ENCODE results near the gene RGS6. TPM values are rescaled to one million over a fixed set of nuclear protein-coding genes. Genes with fewer than 3 reads are reported as not detected.
A peak's percentile ranks its signal among the peaks of the same experiment; 100 is the strongest.

The RGS6 gene
- total RNA-seq, 1 experiment from 2014 or later = not detected

- no peak for DNase-seq (ENCODE audit: low read depth)
Observed at GRCh38 chr14:72075649-72076334, 143.6 kb downstream of the RGS6 start.

- no peak for DNase-seq (ENCODE audit: low read depth)
Observed at GRCh38 chr14:72081137-72081536, 148.9 kb downstream of the RGS6 start.

- no peak for DNase-seq (ENCODE audit: low read depth)
Observed at GRCh38 chr14:72084935-72085334, 152.7 kb downstream of the RGS6 start.

GRCh38 chr14:72089625-72090024 is 157.4 kb downstream of the RGS6 start:
- no peak for DNase-seq (ENCODE audit: low read depth)

GRCh38 chr14:72094844-72095582 is 162.8 kb downstream of the RGS6 start:
- no peak for DNase-seq (ENCODE audit: low read depth)

- DNase-seq (ENCODE audit: low read depth) = no peak
Observed at GRCh38 chr14:72097173-72097783, 165.0 kb downstream of the RGS6 start.

- DNase-seq (ENCODE audit: low read depth) = no peak
Observed at GRCh38 chr14:72098210-72098609, 166.0 kb downstream of the RGS6 start.

- no peak for DNase-seq (ENCODE audit: low read depth)
Observed at GRCh38 chr14:72099566-72099965, 167.3 kb downstream of the RGS6 start.

- DNase-seq (ENCODE audit: low read depth) = peak; percentile 1
Observed at GRCh38 chr14:72104011-72104613, 171.9 kb downstream of the RGS6 start.

GRCh38 chr14:72111911-72112310 is 179.7 kb downstream of the RGS6 start:
- no peak for DNase-seq (ENCODE audit: low read depth)

- no peak for DNase-seq (ENCODE audit: low read depth)
Observed at GRCh38 chr14:72118841-72119240, 186.6 kb downstream of the RGS6 start.

- DNase-seq (ENCODE audit: low read depth) = no peak
Observed at GRCh38 chr14:72120315-72120714, 188.1 kb downstream of the RGS6 start.

GRCh38 chr14:72123755-72124154 is 191.5 kb downstream of the RGS6 start:
- DNase-seq (ENCODE audit: low read depth) = no peak

- no peak for DNase-seq (ENCODE audit: low read depth)
Observed at GRCh38 chr14:72124171-72124570, 191.9 kb downstream of the RGS6 start.

GRCh38 chr14:72126091-72126490 is 193.9 kb downstream of the RGS6 start:
- no peak for DNase-seq (ENCODE audit: low read depth)

- DNase-seq (ENCODE audit: low read depth) = no peak
Observed at GRCh38 chr14:72126561-72126960, 194.3 kb downstream of the RGS6 start.

- DNase-seq (ENCODE audit: low read depth) = no peak
Observed at GRCh38 chr14:72128629-72129028, 196.4 kb downstream of the RGS6 start.

GRCh38 chr14:72129291-72129690 is 197.1 kb downstream of the RGS6 start:
- DNase-seq (ENCODE audit: low read depth) = no peak

GRCh38 chr14:72141084-72141483 is 208.9 kb downstream of the RGS6 start:
- no peak for DNase-seq (ENCODE audit: low read depth)

GRCh38 chr14:72142328-72142727 is 210.1 kb downstream of the RGS6 start:
- no peak for DNase-seq (ENCODE audit: low read depth)

- DNase-seq (ENCODE audit: low read depth) = no peak
Observed at GRCh38 chr14:72146241-72146640, 214.0 kb downstream of the RGS6 start.

- DNase-seq (ENCODE audit: low read depth) = no peak
Observed at GRCh38 chr14:72154645-72155378, 222.6 kb downstream of the RGS6 start.

Data from RPMI7951 (cell line).